Right renal pelvis (tissue), 4 donors: Measurements from ENCODE around the gene CRB2. TPM values are rescaled to one million over a fixed set of nuclear protein-coding genes. Genes with fewer than 3 reads are reported as not detected.

Source experiments
- DNase-seq, 4 donors: peaks; one replicate each; pipeline ENCODE4 v3.0.0-alpha.2; 2013; ENCODE audit warnings: low read depth in 4 of 4, low spot score in 3 of 4, missing footprints in 1 of 4
- polyA plus RNA-seq, 4 donors: library from polyadenylated mRNA; unstranded; fragments of 120-200 nt; gene quantifications; one replicate each; pipeline ENCODE4 v1.2.1, GENCODE V29; 2013; ENCODE audit not compliant: insufficient read length in 4 of 4

The CRB2 gene
- polyA plus RNA-seq = 10 to 100 TPM; 22.7 to 34.6 (median 23.8) TPM

GRCh38 chr9:123355761-123356431 is at the start of gene CRB2:
Gene CRB2 (plus strand): TSS chr9:123356197. CDS start chr9:123356261, 64 bp downstream.
- no peak for DNase-seq

- no peak for DNase-seq
These were observed 46.4 kb upstream of the CRB2 start for GRCh38 chr9:123309611-123310010.

- DNase-seq = no peak
These were observed 45.3 kb upstream of the CRB2 start for GRCh38 chr9:123310551-123311249.

GRCh38 chr9:123311250-123311752 is 44.7 kb upstream of the CRB2 start:
- no peak for DNase-seq

GRCh38 chr9:123312306-123312877 is 43.6 kb upstream of the CRB2 start:
- no peak for DNase-seq

GRCh38 chr9:123314617-123315016 is 41.4 kb upstream of the CRB2 start:
- no peak for DNase-seq

GRCh38 chr9:123315635-123316034 is 40.4 kb upstream of the CRB2 start:
- no peak for DNase-seq

- DNase-seq = no peak
These were observed 39.8 kb upstream of the CRB2 start for GRCh38 chr9:123316053-123316718.

GRCh38 chr9:123318202-123318601 is 37.8 kb upstream of the CRB2 start:
- no peak for DNase-seq

GRCh38 chr9:123318961-123319421 is 37.0 kb upstream of the CRB2 start:
- DNase-seq = no peak

- no peak for DNase-seq
These were observed 36.3 kb upstream of the CRB2 start for GRCh38 chr9:123319541-123320339.

GRCh38 chr9:123320814-123321213 is 35.2 kb upstream of the CRB2 start:
- no peak for DNase-seq

- no peak for DNase-seq
These were observed 34.3 kb upstream of the CRB2 start for GRCh38 chr9:123321616-123322272.

- DNase-seq = no peak
These were observed 33.5 kb upstream of the CRB2 start for GRCh38 chr9:123322273-123323195.

- no peak for DNase-seq
These were observed 32.6 kb upstream of the CRB2 start for GRCh38 chr9:123323196-123324013.

- no peak for DNase-seq
These were observed 31.2 kb upstream of the CRB2 start for GRCh38 chr9:123324767-123325183.

- DNase-seq = no peak
These were observed 29.8 kb upstream of the CRB2 start for GRCh38 chr9:123326187-123326586.

- no peak for DNase-seq
These were observed 29.3 kb upstream of the CRB2 start for GRCh38 chr9:123326662-123327093.
